Measurements from ENCODE around the gene METAP2.
"Not testable (repeated sequence)": the region's sequence is repeated elsewhere in the genome, so short reads cannot be mapped to it uniquely, and the experiment has no call there.

Gene METAP2

GRCh38 chr12:95473884-95474659 lies at the start of gene METAP2:
TSS of gene METAP2 (plus strand) at chr12:95474152. CDS start at chr12:95474180, 28 bp downstream.
- DNase-seq = peak; percentile 97

- no peak for DNase-seq
These were observed 49.5 kb upstream of the METAP2 start for GRCh38 chr12:95424271-95424994.

GRCh38 chr12:95429172-95429510 lies 44.8 kb upstream of the METAP2 start:
- no peak for DNase-seq

- DNase-seq = no peak
These were observed 42.8 kb upstream of the METAP2 start for GRCh38 chr12:95431120-95431519.

- no peak for DNase-seq
These were observed 38.6 kb upstream of the METAP2 start for GRCh38 chr12:95435355-95435754.

GRCh38 chr12:95437565-95437964 lies 36.4 kb upstream of the METAP2 start:
- DNase-seq = no peak

GRCh38 chr12:95439461-95440230 lies 34.3 kb upstream of the METAP2 start:
- no peak for DNase-seq

DNA sequence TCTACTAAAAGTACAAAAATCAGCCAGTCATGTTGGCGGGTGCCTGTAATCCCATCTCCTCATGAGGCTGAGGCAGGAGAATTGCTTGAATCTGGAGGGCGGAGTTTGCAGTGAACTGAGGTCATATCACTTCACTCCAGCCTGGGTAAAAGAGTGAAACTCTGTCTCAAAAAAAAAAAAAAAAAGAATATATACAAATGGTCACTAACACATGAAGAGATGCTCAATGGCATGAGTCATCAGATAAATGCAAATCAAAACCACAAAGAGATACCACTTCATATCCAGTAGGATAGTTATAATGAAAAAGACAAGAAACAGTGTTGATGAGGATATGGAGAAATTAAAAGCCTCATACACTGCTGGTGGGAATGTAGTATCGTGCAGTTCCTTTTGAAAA lies 33.6 kb upstream of the METAP2 start:
- DNase-seq = no peak

GRCh38 chr12:95443459-95443858 lies 30.5 kb upstream of the METAP2 start:
- DNase-seq = no peak

- not testable (repeated sequence) for DNase-seq
These were observed 28.9 kb upstream of the METAP2 start for GRCh38 chr12:95445099-95445498.

DNA sequence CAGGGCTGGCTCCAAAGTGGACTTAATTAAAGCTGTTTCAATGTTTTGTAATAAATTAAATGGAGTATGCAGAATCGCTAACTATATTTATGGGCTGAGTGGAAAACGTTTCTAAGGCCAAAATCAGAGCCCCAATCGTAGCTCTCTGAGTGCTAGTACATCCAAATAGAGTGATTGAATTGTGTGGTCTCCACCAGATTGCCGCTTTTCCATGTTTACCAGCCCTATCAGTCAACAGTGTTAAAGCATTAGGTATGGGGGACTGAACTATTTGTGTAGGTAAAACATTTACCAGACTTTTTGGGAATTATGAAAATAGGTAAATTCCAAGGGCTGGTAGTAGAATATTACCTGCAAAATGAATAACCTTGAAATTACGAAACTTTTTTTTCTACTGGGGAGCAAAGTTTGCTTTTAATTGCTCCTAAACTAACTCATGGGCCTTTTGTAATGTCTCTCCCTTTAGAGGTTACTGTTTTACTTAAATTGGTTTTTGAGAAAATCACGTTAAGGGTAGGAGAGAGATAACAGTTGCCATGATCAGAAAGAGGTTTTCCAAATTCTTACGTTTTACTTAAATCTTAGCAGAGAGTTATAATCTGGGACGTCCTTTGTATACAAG lies 28.0 kb upstream of the METAP2 start:
- DNase-seq = no peak

GRCh38 chr12:95446506-95446900 lies 27.4 kb upstream of the METAP2 start:
- DNase-seq = no peak

- not testable (repeated sequence) for DNase-seq
These were observed 24.3 kb upstream of the METAP2 start for GRCh38 chr12:95449656-95450055.

DNA sequence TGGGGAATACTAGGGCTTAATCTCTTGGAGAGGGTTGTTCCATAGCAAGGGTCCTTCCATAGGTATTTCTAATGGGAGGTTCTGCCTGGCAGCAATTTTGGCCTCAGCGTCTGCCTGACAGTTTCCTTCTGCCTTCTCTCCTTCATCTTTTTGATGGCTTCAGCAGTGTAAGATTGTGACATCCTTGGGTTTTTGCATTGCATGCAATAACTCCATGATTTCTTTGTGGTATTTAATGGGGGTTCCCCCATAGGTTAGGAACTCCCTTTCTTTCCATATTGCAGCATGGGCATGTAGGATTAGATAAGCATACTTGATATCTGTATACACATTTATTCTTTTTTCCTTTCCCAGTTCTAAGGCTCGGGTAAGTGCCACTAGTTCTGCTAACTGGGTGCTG lies 21.5 kb upstream of the METAP2 start:
- DNase-seq = not testable (repeated sequence)

DNA sequence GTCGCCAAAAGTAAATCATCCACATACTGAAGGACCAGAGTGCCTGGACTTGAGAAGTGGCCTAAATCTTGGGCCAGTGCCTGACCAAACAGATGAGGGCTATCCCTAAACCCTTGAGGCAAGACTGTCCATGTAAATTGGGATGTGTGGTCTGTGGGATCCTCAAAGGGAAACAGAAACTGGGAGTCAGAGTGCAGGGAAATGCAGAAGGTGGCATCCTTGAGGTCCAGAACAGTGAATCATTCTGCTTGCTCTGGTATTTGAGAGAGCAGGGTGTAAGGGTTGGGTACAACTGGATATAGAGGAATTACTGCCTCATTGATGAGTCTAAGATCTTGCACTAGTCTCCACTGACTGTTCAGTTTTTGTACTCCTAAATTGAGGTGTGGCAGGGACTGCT lies 20.1 kb upstream of the METAP2 start:
- DNase-seq = not testable (repeated sequence)

DNA sequence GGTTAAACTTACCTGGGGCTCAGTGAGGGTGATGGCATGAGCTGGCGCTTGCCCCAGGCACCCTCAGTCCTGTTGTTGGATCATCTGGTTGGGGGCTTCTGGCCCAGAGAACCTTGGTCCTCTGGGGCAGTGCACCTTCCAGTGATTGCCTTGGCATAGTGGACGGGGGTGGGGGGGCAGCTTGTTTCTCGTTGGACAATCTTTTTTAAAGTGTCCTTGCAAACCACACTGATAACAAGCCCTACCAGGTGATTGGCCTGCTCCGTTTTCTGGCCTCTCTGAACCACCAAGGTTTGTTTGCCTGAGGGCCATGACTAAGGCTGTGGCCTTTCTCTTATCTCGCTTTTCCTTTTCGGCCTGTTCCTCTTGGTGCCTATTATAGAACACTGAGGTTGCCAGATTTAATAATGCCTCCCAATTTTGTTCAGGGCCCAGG lies 19.2 kb upstream of the METAP2 start:
- DNase-seq = not testable (repeated sequence)

DNA sequence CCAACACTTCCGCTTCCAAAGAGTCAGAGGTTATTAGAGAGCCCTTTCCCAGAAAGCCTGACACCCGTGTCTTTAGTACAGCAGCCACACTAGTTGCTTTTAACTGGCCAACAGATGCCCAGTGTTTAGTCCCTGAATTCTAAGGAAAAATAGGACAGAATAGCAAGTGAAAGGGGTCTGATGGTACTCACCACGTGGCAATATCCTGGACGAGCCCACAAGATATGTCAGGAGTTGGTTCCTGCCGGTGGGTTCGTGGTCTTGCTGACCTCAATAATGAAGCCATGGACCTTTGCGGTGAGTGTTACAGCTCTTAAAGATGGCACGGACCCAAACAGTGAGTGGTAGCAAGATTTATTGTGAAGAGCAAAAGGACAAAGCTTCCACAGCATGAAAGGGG lies 16.3 kb upstream of the METAP2 start:
- DNase-seq = not testable (repeated sequence)

GRCh38 chr12:95458761-95459160 lies 15.2 kb upstream of the METAP2 start:
- DNase-seq = no peak

DNA sequence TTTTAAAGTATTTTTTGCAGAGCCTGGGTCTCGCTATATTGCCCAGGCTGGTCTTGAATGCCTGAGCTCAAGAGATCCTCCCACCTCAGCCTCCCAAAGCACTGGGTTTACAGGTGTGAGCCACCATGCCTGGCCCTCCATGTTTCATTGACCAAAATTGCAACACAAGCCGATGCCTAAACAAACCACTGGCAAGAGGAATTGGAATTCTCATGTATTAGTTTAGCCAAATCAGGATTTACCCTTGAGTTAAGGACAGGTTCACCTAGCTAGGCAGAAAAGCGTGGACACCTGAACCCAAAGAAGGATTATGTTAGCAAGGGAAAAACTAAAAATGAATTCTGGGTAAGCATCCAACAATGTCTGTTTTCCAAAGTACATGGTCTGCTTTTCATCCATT lies 14.6 kb upstream of the METAP2 start:
- DNase-seq = no peak

DNA sequence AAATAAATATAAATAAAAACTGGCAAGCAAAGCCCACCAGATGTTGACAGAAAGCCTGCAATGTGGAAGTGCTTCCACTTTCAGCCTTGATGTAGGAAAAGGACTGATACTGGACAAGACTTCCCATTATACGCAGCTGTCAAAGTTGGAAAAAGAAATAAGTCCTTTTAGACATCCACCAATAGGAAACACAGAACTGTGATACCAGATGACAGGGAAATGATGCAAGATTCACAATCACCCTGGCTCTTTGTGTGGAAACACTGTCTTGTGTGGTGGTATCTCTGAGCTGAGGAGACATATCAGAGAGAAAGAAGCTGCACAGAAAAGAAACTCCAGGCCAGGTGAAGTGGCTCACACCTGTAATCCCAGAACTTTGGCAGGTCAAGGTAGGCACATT lies 13.8 kb upstream of the METAP2 start:
- DNase-seq = no peak

- DNase-seq = no peak
These were observed 13.1 kb upstream of the METAP2 start for GRCh38 chr12:95460896-95461295.

GRCh38 chr12:95462081-95462480 lies 11.9 kb upstream of the METAP2 start:
- no peak for DNase-seq

DNA sequence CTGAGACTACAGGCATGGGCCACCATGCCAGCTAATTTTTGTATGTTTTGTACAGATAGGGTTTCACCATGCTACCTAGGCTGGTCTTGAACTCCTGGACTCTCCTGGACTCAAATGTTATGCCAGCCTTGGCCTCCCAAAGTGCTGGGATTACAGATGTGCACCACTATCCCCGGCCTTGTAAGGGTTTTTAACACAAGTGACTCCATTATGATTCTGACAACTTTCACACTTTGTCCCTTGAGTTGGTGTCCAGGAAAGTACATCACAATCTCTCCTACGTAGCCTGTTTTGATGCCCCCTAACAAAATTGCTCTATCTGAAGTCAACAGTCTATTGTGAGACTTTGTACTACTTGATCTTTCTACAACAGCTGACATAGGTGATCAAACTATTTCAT lies 11.4 kb upstream of the METAP2 start:
- no peak for DNase-seq

Measured in midbrain (tissue), 1 donor.